ENCODE measurements around the gene TF.

The TF gene

GRCh38 chr3:133840767-133841166 is 94.6 kb downstream of the TF start:
- no peaks in the 10 kb centered on the region for H3K27me3 ChIP-seq (ENCODE audit: control insufficient read depth in 1 of 2, insufficient read depth in 2 of 2, low read length in 2 of 2)
- no peaks in the 10 kb centered on the region for H3K9me3 ChIP-seq (ENCODE audit: low read length)
- no peak overlapping the region for H3K9ac ChIP-seq (ENCODE audit: low read length)
- peaks cover 6% of the 10 kb centered on the region for H3K36me3 ChIP-seq (ENCODE audit: insufficient read depth, low read length)
- no peak overlapping the region for H3K27ac ChIP-seq (ENCODE audit: low read depth, low read length)
- no peak overlapping the region for H3K4me3 ChIP-seq (ENCODE audit: low read depth in 1 of 2, low read length in 2 of 2)
- no peaks in the 10 kb centered on the region for H3K4me1 ChIP-seq (ENCODE audit: insufficient read depth, low read length)

- no peaks in the 10 kb centered on the region for H3K27me3 ChIP-seq (ENCODE audit: control insufficient read depth in 1 of 2, insufficient read depth in 2 of 2, low read length in 2 of 2)
- no peak overlapping the region for H3K4me3 ChIP-seq (ENCODE audit: low read depth in 1 of 2, low read length in 2 of 2)
- H3K27ac ChIP-seq (ENCODE audit: low read depth, low read length): no peak overlapping the region
- H3K9ac ChIP-seq (ENCODE audit: low read length): no peak overlapping the region
- H3K9me3 ChIP-seq (ENCODE audit: low read length): no peaks in the 10 kb centered on the region
- H3K36me3 ChIP-seq (ENCODE audit: insufficient read depth, low read length): peaks cover 6% of the 10 kb centered on the region
- H3K4me1 ChIP-seq (ENCODE audit: insufficient read depth, low read length): no peaks in the 10 kb centered on the region
Measured at GRCh38 chr3:133841196-133841595, 95.0 kb downstream of the TF start.

- H3K4me3 ChIP-seq (ENCODE audit: low read depth in 1 of 2, low read length in 2 of 2): no peak overlapping the region
- H3K4me1 ChIP-seq (ENCODE audit: insufficient read depth, low read length): no peaks in the 10 kb centered on the region
- no peaks in the 10 kb centered on the region for H3K27me3 ChIP-seq (ENCODE audit: control insufficient read depth in 1 of 2, insufficient read depth in 2 of 2, low read length in 2 of 2)
- H3K36me3 ChIP-seq (ENCODE audit: insufficient read depth, low read length): peaks cover 6% of the 10 kb centered on the region
- no peak overlapping the region for H3K9ac ChIP-seq (ENCODE audit: low read length)
- H3K27ac ChIP-seq (ENCODE audit: low read depth, low read length): no peak overlapping the region
- H3K9me3 ChIP-seq (ENCODE audit: low read length): no peaks in the 10 kb centered on the region
Measured at GRCh38 chr3:133842158-133842557, 96.0 kb downstream of the TF start.

GRCh38 chr3:133843634-133844033 is 97.4 kb downstream of the TF start:
- Histone ChIP-seq H3K36me3 (ENCODE audit: insufficient read depth, low read length) (peaks cover 6% of the 10 kb centered on the region), H3K4me1 (ENCODE audit: insufficient read depth, low read length) (no peaks in the 10 kb centered on the region), H3K27me3 (ENCODE audit: control insufficient read depth in 1 of 2, insufficient read depth in 2 of 2, low read length in 2 of 2) (no peaks in the 10 kb centered on the region), H3K27ac (ENCODE audit: low read depth, low read length) (no peak overlapping the region), H3K9ac (ENCODE audit: low read length) (no peak overlapping the region), H3K9me3 (ENCODE audit: low read length) (no peaks in the 10 kb centered on the region), H3K4me3 (ENCODE audit: low read depth in 1 of 2, low read length in 2 of 2) (no peak overlapping the region)

GRCh38 chr3:133845127-133845526 is 98.9 kb downstream of the TF start:
- no peak overlapping the region for H3K27ac ChIP-seq (ENCODE audit: low read depth, low read length)
- H3K4me1 ChIP-seq (ENCODE audit: insufficient read depth, low read length): no peaks in the 10 kb centered on the region
- H3K4me3 ChIP-seq (ENCODE audit: low read depth in 1 of 2, low read length in 2 of 2): no peak overlapping the region
- no peaks in the 10 kb centered on the region for H3K9me3 ChIP-seq (ENCODE audit: low read length)
- no peaks in the 10 kb centered on the region for H3K36me3 ChIP-seq (ENCODE audit: insufficient read depth, low read length)
- H3K27me3 ChIP-seq (ENCODE audit: control insufficient read depth in 1 of 2, insufficient read depth in 2 of 2, low read length in 2 of 2): no peaks in the 10 kb centered on the region
- no peak overlapping the region for H3K9ac ChIP-seq (ENCODE audit: low read length)
